ENCODE results near the gene BCL2A1. TPM values are rescaled to one million over a fixed set of nuclear protein-coding genes. Genes with fewer than 3 reads are reported as not detected.
"Not testable (repeated sequence)": the region's sequence is repeated elsewhere in the genome, so short reads cannot be mapped to it uniquely, and the experiment has no call there.

BCL2A1 gene
- polyA plus RNA-seq, 1 experiment = 2.9 TPM

- no peak for TF ChIP-seq CTCF (IDR thresholded peaks at IDR 0.05; ENCODE audit: low read depth, low read length)
- ChIA-PET POLR2A (no interaction called here), CTCF (no interaction called here)
- Histone ChIP-seq H3K27me3 (ENCODE audit: control insufficient read depth, insufficient read depth, low read length) (no peaks in the 10 kb centered on the region), H3K9me3 (ENCODE audit: control insufficient read depth, insufficient read depth, low read length) (peaks cover 51% of the 10 kb centered on the region), H3K27ac (ENCODE audit: low read depth, low read length) (no peak overlapping the region), H3K4me3 (ENCODE audit: low read depth, low read length) (no peak overlapping the region)
- DNase-seq (ENCODE audit: low read depth, low spot score) = no peak
Observed at GRCh38 chr15:79919090-79919748, 51.8 kb downstream of the BCL2A1 start.

- Histone ChIP-seq H3K9me3 (ENCODE audit: control insufficient read depth, insufficient read depth, low read length) (peaks cover 49% of the 10 kb centered on the region), H3K27me3 (ENCODE audit: control insufficient read depth, insufficient read depth, low read length) (no peaks in the 10 kb centered on the region), H3K27ac (ENCODE audit: low read depth, low read length) (no peak overlapping the region), H3K4me3 (ENCODE audit: low read depth, low read length) (no peak overlapping the region)
- DNase-seq (ENCODE audit: low read depth, low spot score) = no peak
- POLR2A ChIA-PET = no interaction called here
- no peak for TF ChIP-seq CTCF (IDR thresholded peaks at IDR 0.05; ENCODE audit: low read depth, low read length)
- CTCF ChIA-PET = no interaction called here
Observed at GRCh38 chr15:79918278-79918677, 52.7 kb downstream of the BCL2A1 start.

- Histone ChIP-seq H3K4me3 (ENCODE audit: low read depth, low read length) (no peak overlapping the region), H3K9me3 (ENCODE audit: control insufficient read depth, insufficient read depth, low read length) (peaks cover 44% of the 10 kb centered on the region), H3K27ac (ENCODE audit: low read depth, low read length) (no peak overlapping the region), H3K27me3 (ENCODE audit: control insufficient read depth, insufficient read depth, low read length) (no peaks in the 10 kb centered on the region)
- no peak for DNase-seq (ENCODE audit: low read depth, low spot score)
- ChIA-PET POLR2A (no interaction called here), CTCF (interaction anchor here (0.9 kb wide), 1 partner anchor 76 kb away, joined by 3 read pairs; no protein-coding TSS in a partner anchor)
- no peak for TF ChIP-seq CTCF (IDR thresholded peaks at IDR 0.05; ENCODE audit: low read depth, low read length)
Observed at GRCh38 chr15:79916502-79917132, 54.4 kb downstream of the BCL2A1 start.

GRCh38 chr15:79915776-79916501 lies 55.1 kb downstream of the BCL2A1 start:
- CTCF ChIA-PET = interaction anchor here (0.9 kb wide), 1 partner anchor 77 kb away, joined by 3 read pairs; no protein-coding TSS in a partner anchor
- POLR2A ChIA-PET; H3K27me3 ChIP-seq (ENCODE audit: control insufficient read depth, insufficient read depth, low read length); H3K4me3 ChIP-seq (ENCODE audit: low read depth, low read length); H3K27ac ChIP-seq (ENCODE audit: low read depth, low read length); DNase-seq (ENCODE audit: low read depth, low spot score): not testable (repeated sequence)
- peaks cover 39% of the 10 kb centered on the region for H3K9me3 ChIP-seq (ENCODE audit: control insufficient read depth, insufficient read depth, low read length)

- no peak for TF ChIP-seq CTCF (IDR thresholded peaks at IDR 0.05; ENCODE audit: low read depth, low read length)
- Histone ChIP-seq H3K27ac (ENCODE audit: low read depth, low read length) (no peak overlapping the region), H3K4me3 (ENCODE audit: low read depth, low read length) (no peak overlapping the region), H3K27me3 (ENCODE audit: control insufficient read depth, insufficient read depth, low read length) (no peaks in the 10 kb centered on the region), H3K9me3 (ENCODE audit: control insufficient read depth, insufficient read depth, low read length) (peaks cover 31% of the 10 kb centered on the region)
- DNase-seq (ENCODE audit: low read depth, low spot score) = no peak
- CTCF ChIA-PET = no interaction called here
- POLR2A ChIA-PET = no interaction called here
Observed at GRCh38 chr15:79914728-79915127, 56.3 kb downstream of the BCL2A1 start.

Other genes with a start within 250 kb of the BCL2A1 start
- 19.0 and 20.0 TPM in 2 replicates for gene MTHFS, start 74.2 kb downstream of the BCL2A1 start, polyA plus RNA-seq (2011; rRNA removed)
- gene ZFAND6, start 88.5 kb upstream of the BCL2A1 start, polyA plus RNA-seq (2011; rRNA removed) = 132 and 166 TPM in 2 replicates
- gene FAH, start 181.8 kb upstream of the BCL2A1 start, polyA plus RNA-seq (2011; rRNA removed) = 53.0 and 59.8 TPM in 2 replicates

Data from AG04450 (cell line).